Left colon (tissue), 2 donors: ENCODE measurements around the gene EME1. TPM values are rescaled to one million over a fixed set of nuclear protein-coding genes. Genes with fewer than 3 reads are reported as not detected.

ENCODE experiments used
- ATAC-seq: fragments of 200-7000 bp; cut with Tn5 transposase; one replicate; pipeline ENCODE4 v1.9.1; 2020; ENCODE audit warnings: mild to moderate bottlenecking, moderate library complexity
- DNase-seq, 2 donors: peaks; one replicate each; pipeline ENCODE4 v3.0.0-alpha.2; 2020
- intact Hi-C, 2 donors: fragments of 100-400 bp; cut with DNase I in 1 of 2; cut with micrococcal nuclease in 1 of 2; formaldehyde crosslinking; loops; one replicate each; pipeline versions ENCODE4 v1.11.2 to v1.14.0; 2022; cut with DNase I, micrococcal nuclease
- total RNA-seq, 2 donors: library from RNA; stranded (reverse); fragmentation: NEBNext Ultra II Directional; extraction: Animal tissue kit (Norgen Biotek cat#: 25700); gene quantifications; one replicate each; pipeline ENCODE4 v1.2.1, GENCODE V29; 2021
- donor health status: DM: no; HTN: no; CAD: no.
- donor health status: DM: yes; HTN: yes; CAD: no.

EME1 gene
- total RNA-seq, 2 donors from 2014 or later: 0.61 to 1.9 TPM

DNA sequence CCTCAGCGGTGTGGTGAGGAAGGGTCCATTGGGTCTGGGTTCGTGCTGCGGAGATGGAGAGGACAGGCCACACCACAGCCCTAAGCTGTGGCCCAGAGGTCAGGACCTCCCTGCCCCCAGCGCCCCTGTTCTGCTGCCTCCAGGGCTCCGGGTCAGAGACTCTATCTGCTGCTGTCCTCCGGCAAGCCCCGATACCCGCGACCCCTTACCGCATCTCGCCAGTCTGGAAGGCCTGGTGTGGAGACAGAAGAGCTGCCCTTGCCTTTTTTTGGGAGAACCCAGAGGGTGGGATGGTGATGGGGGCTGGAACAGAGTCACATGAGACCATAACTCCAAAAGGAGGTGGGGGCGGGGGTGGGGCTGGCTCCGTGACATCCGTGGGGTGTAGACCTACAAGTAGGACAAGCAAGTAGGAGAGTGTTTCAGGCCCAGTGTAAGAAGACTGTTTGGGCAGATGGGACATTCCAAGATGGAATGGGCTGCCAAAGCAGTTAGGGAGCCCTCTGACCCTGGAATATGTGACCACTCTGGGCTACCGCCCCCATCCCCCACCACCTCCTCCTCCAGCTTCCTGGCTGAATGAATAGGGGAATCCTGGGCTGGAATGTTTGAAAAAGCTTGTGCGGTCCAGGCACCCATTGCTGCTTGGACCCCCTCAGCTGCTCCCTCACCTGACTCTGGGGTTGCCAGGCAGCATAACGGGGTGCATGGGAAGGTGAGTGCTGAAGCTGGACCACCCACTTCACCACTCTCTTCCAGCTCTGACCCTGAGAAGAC lies 25.7 kb upstream of the EME1 start:
- DNase-seq (no peak), ATAC-seq (no peak)

DNA sequence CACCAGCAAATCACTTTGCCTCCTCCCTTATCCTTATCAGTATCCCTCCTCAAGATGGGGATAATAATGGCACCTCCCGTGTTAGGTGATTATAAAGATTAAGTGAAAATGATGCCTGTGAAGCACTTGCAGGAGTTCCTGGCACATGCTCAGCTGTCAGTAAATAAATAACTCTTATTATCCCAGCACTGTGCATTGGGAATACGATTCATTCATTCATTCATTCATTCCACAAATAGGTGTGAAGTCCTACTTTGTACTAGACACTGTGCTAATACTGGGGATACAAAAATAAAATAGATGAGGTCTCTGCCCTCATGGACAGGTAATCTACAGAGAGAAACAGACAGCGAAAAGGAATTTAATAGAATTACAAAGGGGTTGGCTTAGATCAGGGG lies 25.1 kb upstream of the EME1 start:
- intact Hi-C loops: no loop called here
- no peak for ATAC-seq
- DNase-seq: no peak

More for the DNA sequence above, 25.7 kb upstream of the EME1 start:
- intact Hi-C loops: no loop called here

GRCh38 chr17:50348522-50349242 lies 24.3 kb upstream of the EME1 start:
- intact Hi-C loops: no loop called here
- DNase-seq (peak in 1 of 2 donors; percentile 17), ATAC-seq (no peak)

DNA sequence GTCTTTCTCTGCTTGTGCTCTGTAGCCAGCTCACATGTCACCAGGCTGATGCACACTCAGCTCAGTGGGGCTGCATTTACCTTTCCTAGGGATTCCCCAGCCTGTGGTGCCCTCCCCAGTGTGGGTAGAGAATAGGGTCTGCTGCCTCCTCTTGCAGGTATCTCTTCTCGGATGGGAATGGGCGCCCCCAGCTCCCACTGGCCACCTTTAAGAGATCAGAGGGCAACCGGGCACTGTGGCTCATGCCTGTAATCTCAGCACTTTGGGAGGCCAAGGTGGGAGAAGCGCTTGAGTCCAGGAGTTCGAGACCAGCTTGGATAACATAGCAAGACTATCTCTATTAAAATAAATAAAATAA lies 23.8 kb upstream of the EME1 start:
- intact Hi-C loops: no loop called here
- DNase-seq: peak in 1 of 2 donors; percentile 24
- no peak for ATAC-seq

DNA sequence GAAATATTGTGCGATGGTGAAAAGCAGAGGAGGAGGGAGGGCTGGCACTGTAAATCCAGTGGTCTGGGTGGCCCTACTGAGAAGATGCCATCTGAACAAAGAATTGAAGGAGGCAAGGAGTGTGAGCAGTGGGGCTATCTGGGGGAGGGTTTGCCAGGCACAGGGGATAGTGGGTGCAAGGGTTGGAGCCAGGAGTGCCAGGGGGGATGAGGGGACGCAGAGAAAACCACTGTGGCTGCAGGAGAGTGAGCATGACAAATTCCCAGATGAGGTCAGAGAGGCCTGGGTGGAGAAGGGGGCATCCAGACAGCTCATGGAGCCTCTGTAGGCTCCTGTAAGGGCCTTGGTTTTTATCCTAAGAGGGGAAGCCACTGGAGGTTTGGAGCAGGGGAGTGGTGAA lies 22.3 kb upstream of the EME1 start:
- intact Hi-C loops: no loop called here
- ATAC-seq (no peak), DNase-seq (peak in 1 of 2 donors; percentile 4)

GRCh38 chr17:50352072-50352692 lies 20.8 kb upstream of the EME1 start:
- peak in 1 of 2 donors; percentile 22 for DNase-seq
- intact Hi-C loops: no loop called here

DNA sequence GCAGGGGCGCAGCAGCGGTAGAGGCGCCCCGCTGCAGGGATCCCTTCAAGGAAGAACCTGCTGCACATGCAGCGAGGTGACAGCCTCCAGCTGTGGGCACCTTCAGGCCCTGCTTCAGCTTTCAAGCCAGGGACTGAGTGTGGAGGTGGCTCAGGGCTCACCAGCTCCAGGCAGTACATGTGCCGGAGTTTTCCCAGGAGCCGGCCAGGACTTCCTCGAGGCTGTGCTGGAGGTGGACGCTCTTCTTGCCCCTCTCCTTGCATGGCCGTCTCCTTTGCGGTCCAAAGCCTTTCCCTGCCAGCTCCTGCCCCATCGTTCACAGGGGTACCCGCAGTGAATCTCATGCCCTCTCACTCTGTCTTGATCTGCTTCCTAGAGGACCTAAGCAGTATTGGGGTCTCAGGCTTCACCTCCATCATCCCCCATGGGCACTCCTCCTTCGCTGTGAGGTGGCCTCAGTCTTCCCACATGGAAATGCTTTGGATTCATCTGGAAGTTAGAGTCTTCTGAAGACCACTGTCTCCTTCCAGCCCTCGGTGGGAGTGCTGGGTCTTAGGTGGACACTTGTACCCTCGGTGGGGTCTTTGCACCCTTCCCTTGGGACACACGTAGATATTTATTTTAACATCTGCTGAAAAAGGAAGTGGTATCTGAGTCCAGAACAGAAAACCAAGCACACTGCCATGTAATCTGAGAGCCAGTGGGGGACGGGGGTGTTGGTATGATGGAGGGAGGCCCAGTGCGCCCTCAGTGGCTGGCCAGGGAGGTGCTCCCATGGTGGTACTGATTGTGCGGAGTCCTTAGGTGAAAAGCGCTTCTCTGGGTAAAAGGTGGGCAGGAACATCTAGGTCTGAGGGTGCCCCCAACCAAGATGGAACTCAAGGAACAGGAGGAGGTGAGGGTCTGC lies 20.1 kb upstream of the EME1 start:
- peak in 1 of 2 donors; percentile 21 for DNase-seq
- intact Hi-C loops: no loop called here
- no peak for ATAC-seq

More at GRCh38 chr17:50352072-50352692, 20.8 kb upstream of the EME1 start:
- ATAC-seq: no peak

DNA sequence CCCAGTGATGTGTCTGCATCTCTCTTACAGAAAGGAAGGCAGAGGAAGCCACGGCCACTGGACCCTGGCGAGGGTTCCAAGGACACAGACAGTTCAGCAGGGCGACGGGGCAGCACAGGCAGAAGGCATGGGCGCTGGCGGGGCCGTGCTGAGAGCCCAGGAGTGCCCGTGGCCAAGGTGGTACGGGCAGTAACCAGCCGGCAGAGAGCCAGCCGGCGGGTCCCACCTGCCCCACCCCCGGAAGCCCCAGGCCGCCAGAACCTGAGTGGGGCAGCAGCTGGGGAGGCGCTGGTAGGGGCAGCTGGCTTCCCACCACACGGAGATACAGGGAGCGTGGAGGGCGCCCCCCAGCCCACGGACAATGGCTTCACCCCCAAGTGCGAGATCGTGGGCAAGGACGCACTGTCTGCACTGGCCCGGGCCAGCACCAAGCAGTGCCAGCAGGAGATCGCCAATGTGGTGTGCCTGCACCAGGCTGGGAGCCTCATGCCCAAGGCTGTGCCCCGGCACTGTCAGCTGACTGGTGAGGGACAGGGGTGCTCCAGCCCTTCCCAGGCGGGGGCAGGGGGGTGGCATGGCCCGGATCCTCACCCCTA lies 19.3 kb upstream of the EME1 start:
- DNase-seq (peak in 1 of 2 donors; percentile 23), ATAC-seq (no peak)
- intact Hi-C loops: no loop called here

DNA sequence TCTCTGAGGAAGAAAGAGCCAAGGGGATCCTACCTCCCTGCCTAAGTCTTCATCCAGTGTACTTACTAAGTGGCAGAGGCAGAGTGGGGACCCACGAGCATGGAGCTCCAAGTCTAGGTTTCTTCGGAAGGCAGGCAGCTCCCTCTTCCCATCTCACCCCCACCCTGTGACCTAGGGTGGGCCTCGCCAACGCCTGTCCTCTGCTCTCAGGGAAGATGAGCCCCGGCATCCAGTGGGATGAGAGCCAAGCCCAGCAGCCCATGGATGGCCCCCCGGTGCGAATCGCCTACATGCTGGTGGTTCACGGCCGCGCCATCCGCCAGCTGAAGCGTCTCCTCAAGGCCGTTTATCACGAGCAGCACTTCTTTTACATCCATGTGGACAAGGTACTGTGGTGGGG lies 18.8 kb upstream of the EME1 start:
- ATAC-seq (no peak), DNase-seq (no peak)
- intact Hi-C loops: no loop called here

DNA sequence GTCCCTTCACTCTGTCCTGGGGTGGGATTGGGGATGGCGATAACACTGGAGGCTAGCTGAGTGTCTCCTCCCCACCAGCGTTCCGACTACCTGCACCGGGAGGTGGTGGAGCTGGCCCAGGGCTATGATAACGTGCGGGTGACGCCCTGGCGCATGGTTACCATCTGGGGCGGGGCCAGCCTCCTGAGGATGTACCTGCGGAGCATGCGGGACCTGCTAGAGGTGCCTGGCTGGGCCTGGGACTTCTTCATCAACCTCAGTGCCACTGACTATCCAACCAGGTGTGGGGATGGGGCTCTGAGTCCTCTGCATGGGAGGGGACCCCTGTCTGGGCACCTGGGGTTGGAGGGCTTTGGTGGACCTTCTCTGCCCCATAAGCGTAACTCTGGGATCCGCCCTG lies 18.3 kb upstream of the EME1 start:
- ATAC-seq (no peak), DNase-seq (peak in 1 of 2 donors; percentile 15)
- intact Hi-C loops: no loop called here

DNA sequence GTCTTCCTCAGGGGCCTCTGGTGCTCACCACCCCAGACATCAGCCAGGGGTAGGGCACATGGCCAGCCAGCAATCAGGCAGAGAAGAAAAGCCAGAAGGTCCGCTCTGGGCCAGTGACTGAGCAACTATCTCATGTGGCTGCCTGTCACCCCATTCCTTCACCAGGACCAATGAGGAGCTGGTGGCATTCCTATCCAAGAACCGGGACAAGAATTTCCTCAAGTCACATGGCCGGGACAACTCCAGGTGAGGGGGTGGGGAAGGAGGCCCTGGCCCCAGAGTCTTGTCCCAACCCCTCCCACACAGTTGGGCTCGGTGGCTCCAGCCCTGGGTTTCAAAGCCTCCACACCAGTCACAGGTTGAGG lies 17.7 kb upstream of the EME1 start:
- DNase-seq (no peak), ATAC-seq (no peak)
- intact Hi-C loops: no loop called here

GRCh38 chr17:50355701-50356341 lies 17.2 kb upstream of the EME1 start:
- peak in 1 of 2 donors; percentile 15 for DNase-seq
- intact Hi-C loops: no loop called here
- no peak for ATAC-seq

DNA sequence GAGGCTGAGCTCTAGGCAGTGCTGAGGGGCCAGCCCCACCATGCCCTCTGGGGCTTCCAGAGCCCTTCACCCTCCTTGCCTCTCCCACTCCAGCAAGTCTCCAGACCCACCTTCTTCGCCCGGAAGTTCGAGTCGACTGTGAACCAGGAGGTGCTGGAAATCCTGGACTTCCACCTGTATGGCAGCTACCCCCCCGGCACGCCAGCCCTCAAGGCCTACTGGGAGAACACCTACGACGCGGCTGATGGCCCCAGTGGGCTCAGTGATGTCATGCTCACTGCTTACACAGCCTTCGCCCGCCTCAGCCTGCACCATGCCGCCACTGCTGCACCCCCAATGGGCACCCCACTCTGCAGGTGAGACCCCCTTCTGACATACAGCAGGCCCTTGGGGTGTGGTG lies 16.6 kb upstream of the EME1 start:
- intact Hi-C loops: no loop called here

GRCh38 chr17:50356892-50357510 lies 16.0 kb upstream of the EME1 start:
- DNase-seq (peak in 1 of 2 donors; percentile 15), ATAC-seq (no peak)
- intact Hi-C loops: no loop called here

More for the DNA sequence above, 16.6 kb upstream of the EME1 start:
- ATAC-seq: no peak
- DNase-seq: peak in 1 of 2 donors; percentile 24

- ATAC-seq: no peak
- intact Hi-C loops: no loop called here
- DNase-seq: peak in 1 of 2 donors; percentile 15
These were observed 14.9 kb upstream of the EME1 start for GRCh38 chr17:50358177-50358576.

DNA sequence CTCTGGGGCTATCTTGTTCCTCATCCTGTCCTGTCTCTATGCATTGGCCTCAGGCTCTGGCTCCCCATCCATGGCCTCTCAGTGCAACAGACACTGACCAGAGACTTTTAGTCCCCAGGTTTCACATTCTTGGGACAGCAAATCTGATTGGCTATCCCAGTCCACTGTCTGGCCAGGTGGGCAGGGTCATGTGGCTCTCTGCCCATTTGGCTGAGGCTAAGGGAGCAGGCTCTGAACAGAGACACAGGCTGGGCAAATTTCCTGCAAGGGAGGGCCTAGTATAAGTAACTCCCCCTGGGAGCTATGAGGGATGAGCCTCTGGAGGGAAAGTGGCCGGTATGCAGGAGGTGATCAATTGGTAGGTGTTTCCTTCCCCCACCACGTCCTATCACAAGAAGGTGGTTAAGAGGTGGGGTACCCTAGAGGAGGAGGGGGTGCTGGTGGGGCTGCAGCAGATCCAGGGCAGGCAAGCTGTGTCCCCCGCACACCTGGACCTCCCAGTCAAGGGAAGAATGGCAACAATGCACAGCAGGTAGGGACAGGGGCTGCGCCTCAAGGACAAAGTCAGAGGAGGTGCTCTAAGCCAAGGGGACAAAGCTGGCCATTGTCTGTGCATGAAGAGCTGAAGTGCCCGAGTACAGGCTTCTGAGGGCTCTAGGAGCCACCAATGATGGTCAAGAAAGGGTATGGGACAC lies 13.9 kb upstream of the EME1 start:
- intact Hi-C loops: no loop called here
- no peak for ATAC-seq
- peak in 1 of 2 donors; percentile 15 for DNase-seq

DNA sequence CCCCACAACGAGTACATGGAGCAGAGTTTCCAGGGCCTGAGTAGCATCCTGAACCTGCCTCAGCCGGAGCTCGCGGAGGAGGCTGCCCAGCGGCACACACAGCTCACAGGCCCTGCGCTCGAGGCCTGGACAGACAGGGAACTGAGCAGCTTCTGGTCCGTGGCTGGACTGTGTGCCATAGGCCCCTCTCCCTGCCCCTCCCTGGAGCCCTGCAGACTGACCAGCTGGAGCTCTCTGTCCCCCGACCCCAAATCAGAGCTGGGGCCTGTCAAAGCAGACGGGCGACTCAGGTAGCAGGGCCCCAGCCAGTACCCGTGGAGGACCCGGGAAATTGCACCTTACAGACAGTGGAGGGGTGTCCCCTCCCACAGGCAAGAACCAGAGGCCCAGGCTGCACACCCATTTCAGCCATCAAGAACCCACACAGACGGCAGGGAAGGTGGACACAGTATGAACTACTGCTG lies 13.0 kb upstream of the EME1 start:
- intact Hi-C loops: no loop called here
- no peak for ATAC-seq
- DNase-seq: peak in 1 of 2 donors; percentile 20
